Tibial nerve (tissue), 3 donors: ENCODE data around the gene RPL11.

Experiments
- CTCF ChIP-seq, 5 experiments: fragments of 200-600 bp in 3 of 5; fragments of 450-650 bp in 2 of 5; sonication (generic) in 3 of 5; IDR thresholded peaks; one replicate each; pipeline ENCODE4 v1.5.1; 2016 to 2019; ENCODE audit warnings: antibody characterized with exemption in 5 of 5, mild to moderate bottlenecking in 3 of 5, moderate library complexity in 2 of 5
- POLR2A ChIP-seq, 2 donors: fragments of 450-650 bp; IDR thresholded peaks; one replicate each; pipeline ENCODE4 v1.6.1; 2017; ENCODE audit warnings: antibody characterized with exemption in 2 of 2, mild to moderate bottlenecking in 2 of 2, moderate library complexity in 2 of 2

GRCh38 chr1:23670709-23671108, 20.9 kb upstream of the RPL11 start:
- no peak for TF ChIP-seq CTCF (IDR thresholded peaks at IDR 0.05)
- no peak for TF ChIP-seq POLR2A (IDR thresholded peaks at IDR 0.05)
